Astrocyte (in vitro differentiated cells and primary cell): Measurements from ENCODE around the gene DNAAF1.

Experiments used
- EZH2 ChIP-seq: IDR thresholded peaks from 2 replicates; pipeline ENCODE4 v1.6.1; 2012; ENCODE audit warnings: mild to moderate bottlenecking, low read length, inconsistent platforms; ENCODE audit not compliant: insufficient read depth
- TF ChIP-seq, protein P1 (sequence below): IDR thresholded peaks from 2 replicates; pipeline ENCODE4 v1.5.1; 2011; ENCODE audit warnings: low read depth, mild to moderate bottlenecking, inconsistent platforms, low read length, moderate library complexity; ENCODE audit not compliant: insufficient read depth

DNA sequence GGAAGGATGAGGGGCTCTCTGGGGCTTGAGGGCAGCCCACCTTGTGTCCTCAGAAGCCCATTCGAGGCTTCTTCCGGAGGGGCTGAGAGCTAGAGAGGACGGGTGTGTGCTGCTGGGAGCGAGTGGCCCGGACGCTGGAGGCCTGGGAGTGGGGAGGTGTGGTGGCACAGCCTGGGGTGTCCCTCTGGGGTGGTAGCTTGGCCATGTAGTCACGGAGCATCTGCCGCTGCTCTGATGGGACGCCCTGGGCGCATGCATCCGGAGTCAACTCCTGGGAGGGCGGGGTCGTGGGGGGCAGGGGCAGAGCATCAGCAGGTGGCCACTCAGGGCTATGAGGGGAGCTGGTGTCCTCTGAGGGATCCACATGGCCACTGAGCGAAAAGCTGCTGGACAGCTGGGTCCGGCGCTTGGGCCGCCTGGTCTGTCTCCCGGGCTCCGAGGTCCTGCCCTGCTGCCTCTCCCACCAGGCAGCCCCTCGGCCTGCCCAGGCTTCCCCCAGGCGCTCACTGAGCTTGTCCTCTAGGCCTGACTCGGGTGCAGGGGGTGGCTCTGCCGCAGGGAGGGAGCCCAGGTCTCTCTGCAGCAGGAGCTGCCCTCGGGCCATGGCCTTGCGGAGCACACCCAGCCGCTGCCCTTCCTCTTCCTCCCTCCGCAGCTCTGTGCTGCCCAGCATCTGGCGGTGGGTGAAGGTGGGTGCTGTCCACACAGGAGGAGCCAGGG is 33.9 kb downstream of the DNAAF1 start:
- TF ChIP-seq, protein P1, sequence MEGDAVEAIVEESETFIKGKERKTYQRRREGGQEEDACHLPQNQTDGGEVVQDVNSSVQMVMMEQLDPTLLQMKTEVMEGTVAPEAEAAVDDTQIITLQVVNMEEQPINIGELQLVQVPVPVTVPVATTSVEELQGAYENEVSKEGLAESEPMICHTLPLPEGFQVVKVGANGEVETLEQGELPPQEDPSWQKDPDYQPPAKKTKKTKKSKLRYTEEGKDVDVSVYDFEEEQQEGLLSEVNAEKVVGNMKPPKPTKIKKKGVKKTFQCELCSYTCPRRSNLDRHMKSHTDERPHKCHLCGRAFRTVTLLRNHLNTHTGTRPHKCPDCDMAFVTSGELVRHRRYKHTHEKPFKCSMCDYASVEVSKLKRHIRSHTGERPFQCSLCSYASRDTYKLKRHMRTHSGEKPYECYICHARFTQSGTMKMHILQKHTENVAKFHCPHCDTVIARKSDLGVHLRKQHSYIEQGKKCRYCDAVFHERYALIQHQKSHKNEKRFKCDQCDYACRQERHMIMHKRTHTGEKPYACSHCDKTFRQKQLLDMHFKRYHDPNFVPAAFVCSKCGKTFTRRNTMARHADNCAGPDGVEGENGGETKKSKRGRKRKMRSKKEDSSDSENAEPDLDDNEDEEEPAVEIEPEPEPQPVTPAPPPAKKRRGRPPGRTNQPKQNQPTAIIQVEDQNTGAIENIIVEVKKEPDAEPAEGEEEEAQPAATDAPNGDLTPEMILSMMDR: no peak
- TF ChIP-seq EZH2: no peak
